Testis (tissue), 3 donors: Measurements from ENCODE around the gene TM4SF20. TPM values are rescaled to one million over a fixed set of nuclear protein-coding genes. Genes with fewer than 3 reads are reported as not detected.
"Not testable (repeated sequence)": the region's sequence is repeated elsewhere in the genome, so short reads cannot be mapped to it uniquely, and the experiment has no call there.

ENCODE experiments used
- DNase-seq: peaks from one replicate; pipeline ENCODE4 v3.0.0-alpha.2; 2019
- H3K27ac ChIP-seq, 2 donors: fragments of 200-600 bp; sonication (generic); one replicate each; pipeline ENCODE4 v1.5.1; 2019
- H3K27me3 ChIP-seq: fragments of 200-600 bp; sonication (generic); one replicate; pipeline ENCODE4 v1.5.1; 2019
- H3K36me3 ChIP-seq: fragments of 200-600 bp; sonication (generic); one replicate; pipeline ENCODE4 v1.5.1; 2017; ENCODE audit warnings: low read depth; ENCODE audit errors: missing control alignments
- H3K4me1 ChIP-seq: fragments of 200-600 bp; sonication (generic); one replicate; pipeline ENCODE4 v1.5.1; 2019
- H3K4me3 ChIP-seq, 2 donors: fragments of 200-600 bp; sonication (generic); one replicate each; pipeline ENCODE4 v1.5.1; 2017 to 2019
- H3K9me3 ChIP-seq: fragments of 200-600 bp; sonication (generic); one replicate; pipeline ENCODE4 v1.5.1; 2017
- POLR2A ChIP-seq: fragments of 450-650 bp; IDR thresholded peaks from one replicate; pipeline ENCODE4 v1.6.1; 2017; ENCODE audit warnings: antibody characterized with exemption, mild to moderate bottlenecking, moderate library complexity
- WGBS, 2 donors: methylation state at CpG; one replicate each; pipeline ENCODE4 v1.1.5; 2018; 5-methylcytosine and 5-hydroxymethylcytosine counted together
- intact Hi-C: fragments of 100-400 bp; cut with DNase I; formaldehyde crosslinking; loops from one replicate; pipeline ENCODE4 v1.15.1; 2023; ENCODE audit warnings: low total_unique reads
- polyA plus RNA-seq: library from polyadenylated mRNA; stranded (reverse); fragments of 350-450 nt; fragmentation: Illumina TruSeq; extraction: RNeasy Lipid Tissue Mini Kit (QIAGEN cat#74804); gene quantifications from one replicate; pipeline ENCODE4 v1.2.3, GENCODE V29; 2014; ENCODE audit warnings: low read depth, low replicate concordance; ENCODE audit not compliant: insufficient read depth
- total RNA-seq, 2 donors: library from RNA; depleted of rRNA; stranded (reverse); fragments of >200 nt; gene quantifications; one replicate each; pipeline ENCODE4 v1.2.3, GENCODE V29; 2016
- TF ChIP-seq, protein P1 (sequence below), 3 experiments: fragments of 450-650 bp in 2 of 3; fragments of 200-600 bp in 1 of 3; sonication (generic) in 1 of 3; IDR thresholded peaks; one replicate each; pipeline ENCODE4 v1.5.1; 2016 to 2019; ENCODE audit warnings: antibody characterized with exemption in 3 of 3, mild to moderate bottlenecking in 2 of 3, moderate library complexity in 1 of 3

TM4SF20 gene
- total and polyA plus RNA-seq, 3 donors from 2014 or later = 0.79 to 5.5 (median 2.2) TPM

DNA sequence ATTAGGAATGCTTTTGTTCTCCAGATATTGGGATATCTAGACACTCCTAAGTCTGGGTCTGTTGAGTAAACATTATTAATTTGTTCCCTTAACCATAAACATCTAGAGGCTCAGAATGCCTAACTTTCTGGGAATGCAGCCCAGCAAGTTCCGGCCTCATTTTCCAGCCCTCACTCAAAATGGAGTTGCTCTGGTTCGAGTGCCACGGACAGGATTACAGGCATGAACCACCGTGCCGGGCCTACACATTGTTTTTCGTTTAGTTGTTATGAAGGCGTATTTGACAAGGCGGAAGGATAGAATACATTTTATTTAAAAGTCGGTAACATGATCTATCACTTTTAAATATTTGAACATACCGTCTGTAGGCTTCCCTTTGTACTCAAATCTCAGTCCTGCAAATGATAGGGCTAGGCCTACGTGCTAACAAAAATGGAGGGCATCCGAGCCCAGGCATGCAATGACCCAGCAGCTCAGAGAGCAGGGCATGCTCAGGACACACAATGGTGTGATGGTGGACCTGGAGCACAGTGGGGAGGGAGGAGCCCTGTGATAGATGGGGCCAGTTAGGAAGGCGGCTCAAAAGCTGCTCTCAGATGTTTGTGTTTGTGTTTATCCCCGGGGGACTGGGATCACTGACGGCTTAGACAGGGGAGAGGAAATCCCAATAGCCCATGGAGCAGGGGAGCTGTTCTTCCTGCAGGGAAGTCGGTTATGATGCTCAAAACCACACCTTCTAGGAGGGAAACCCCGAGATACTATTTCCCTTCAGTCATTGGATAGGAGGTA, 11.6 kb upstream of the TM4SF20 start:
- WGBS, 2 donors = 73 to 74% methylated on average over 17 of the region's 17 CpGs
- no peaks in the 10 kb centered on the region for H3K9me3 ChIP-seq
- H3K4me3 ChIP-seq = no peak overlapping the region
- H3K36me3 ChIP-seq = no peaks in the 10 kb centered on the region
- TF ChIP-seq, protein P1, sequence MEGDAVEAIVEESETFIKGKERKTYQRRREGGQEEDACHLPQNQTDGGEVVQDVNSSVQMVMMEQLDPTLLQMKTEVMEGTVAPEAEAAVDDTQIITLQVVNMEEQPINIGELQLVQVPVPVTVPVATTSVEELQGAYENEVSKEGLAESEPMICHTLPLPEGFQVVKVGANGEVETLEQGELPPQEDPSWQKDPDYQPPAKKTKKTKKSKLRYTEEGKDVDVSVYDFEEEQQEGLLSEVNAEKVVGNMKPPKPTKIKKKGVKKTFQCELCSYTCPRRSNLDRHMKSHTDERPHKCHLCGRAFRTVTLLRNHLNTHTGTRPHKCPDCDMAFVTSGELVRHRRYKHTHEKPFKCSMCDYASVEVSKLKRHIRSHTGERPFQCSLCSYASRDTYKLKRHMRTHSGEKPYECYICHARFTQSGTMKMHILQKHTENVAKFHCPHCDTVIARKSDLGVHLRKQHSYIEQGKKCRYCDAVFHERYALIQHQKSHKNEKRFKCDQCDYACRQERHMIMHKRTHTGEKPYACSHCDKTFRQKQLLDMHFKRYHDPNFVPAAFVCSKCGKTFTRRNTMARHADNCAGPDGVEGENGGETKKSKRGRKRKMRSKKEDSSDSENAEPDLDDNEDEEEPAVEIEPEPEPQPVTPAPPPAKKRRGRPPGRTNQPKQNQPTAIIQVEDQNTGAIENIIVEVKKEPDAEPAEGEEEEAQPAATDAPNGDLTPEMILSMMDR (IDR thresholded peaks at IDR 0.05) = no peak
- TF ChIP-seq POLR2A = no peak
- no peak for DNase-seq
- no peaks in the 10 kb centered on the region for H3K27me3 ChIP-seq
- intact Hi-C loops = no loop called here
- H3K27ac ChIP-seq = no peak overlapping the region
- H3K4me1 ChIP-seq = no peaks in the 10 kb centered on the region

DNA sequence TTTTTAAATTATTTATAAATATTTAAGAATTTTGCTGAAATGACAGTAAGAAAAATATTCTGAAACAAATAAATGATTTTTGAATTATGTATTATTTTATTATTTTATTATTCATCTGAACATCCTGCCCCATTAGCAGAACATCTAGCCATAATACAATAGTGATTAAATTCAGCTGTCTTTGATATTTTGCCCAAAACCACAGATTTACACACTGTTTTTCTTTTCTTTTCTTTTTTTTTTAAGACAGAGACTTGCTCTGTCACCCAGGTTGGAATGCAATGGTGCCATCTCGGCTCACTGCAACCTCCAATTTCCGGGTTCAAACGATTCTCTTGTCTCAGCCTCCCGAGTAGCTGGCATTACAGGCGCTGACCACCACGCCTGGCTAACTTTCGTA, 10.6 kb upstream of the TM4SF20 start:
- Histone ChIP-seq H3K27ac (no peak overlapping the region), H3K4me1 (peaks cover 2% of the 10 kb centered on the region), H3K36me3 (no peaks in the 10 kb centered on the region), H3K4me3 (no peak overlapping the region), H3K9me3 (no peaks in the 10 kb centered on the region), H3K27me3 (no peaks in the 10 kb centered on the region)
- no peak for TF ChIP-seq POLR2A
- TF ChIP-seq, protein P1 (IDR thresholded peaks at IDR 0.05) = no peak
- intact Hi-C loops = no loop called here
- WGBS, 2 donors = 85 to 90% methylated on average over 7 of the region's 7 CpGs
- DNase-seq = no peak

DNA sequence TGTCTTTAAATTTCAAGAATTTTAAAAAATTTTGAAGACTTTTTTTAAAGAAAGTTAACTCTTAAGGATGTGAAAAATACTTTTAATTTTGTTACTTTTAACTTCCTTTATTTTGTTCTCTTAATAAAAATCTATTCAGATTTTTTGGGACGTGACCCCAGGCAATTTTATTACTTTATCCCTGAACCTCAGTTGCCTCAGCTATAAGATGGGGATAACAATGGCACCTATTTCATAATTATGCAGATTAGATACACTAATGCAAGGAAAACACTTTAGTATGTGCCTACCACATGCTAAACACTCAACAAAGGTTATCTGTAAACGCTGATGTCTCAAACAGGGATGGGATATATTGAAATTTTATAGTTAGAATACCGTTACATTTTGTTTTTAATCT, 10.1 kb upstream of the TM4SF20 start:
- Histone ChIP-seq H3K27ac (no peak overlapping the region), H3K36me3 (no peaks in the 10 kb centered on the region), H3K4me1 (peaks cover 7% of the 10 kb centered on the region), H3K9me3 (no peaks in the 10 kb centered on the region), H3K4me3 (no peak overlapping the region), H3K27me3 (no peaks in the 10 kb centered on the region)
- TF ChIP-seq, protein P1 (IDR thresholded peaks at IDR 0.05) = no peak
- no peak for TF ChIP-seq POLR2A
- whole genome bisulfite sequencing, 2 donors = 80 to 88% methylated on average over 3 of the region's 3 CpGs
- DNase-seq = no peak
- intact Hi-C loops = no loop called here

DNA sequence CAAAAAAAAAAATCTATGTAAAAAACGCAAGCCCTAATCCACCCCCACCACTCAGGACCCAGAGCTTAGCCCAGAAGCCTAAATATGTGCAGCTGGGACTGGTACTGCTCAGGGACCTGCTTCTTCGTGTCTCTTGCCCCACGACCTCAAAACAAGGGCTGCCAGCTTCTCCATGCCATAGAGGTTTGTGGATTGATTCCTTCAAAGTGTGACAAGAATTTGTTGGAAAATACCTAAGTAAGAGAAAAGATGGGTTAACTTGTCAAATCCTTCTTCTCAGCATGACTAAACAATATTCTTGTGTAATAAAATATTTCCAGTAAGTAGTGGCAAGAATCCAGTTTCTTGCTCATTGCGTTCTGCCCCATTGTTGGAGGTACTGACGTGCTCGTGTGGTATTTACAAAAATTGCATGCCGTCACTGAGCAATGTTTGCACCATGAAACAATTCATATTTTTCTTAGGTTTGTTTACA, 9.5 kb upstream of the TM4SF20 start:
- no peak for DNase-seq
- no peak overlapping the region for H3K27ac ChIP-seq
- no peaks in the 10 kb centered on the region for H3K36me3 ChIP-seq
- intact Hi-C loops = no loop called here
- H3K9me3 ChIP-seq = no peaks in the 10 kb centered on the region
- no peak for TF ChIP-seq POLR2A
- TF ChIP-seq, protein P1 (IDR thresholded peaks at IDR 0.05) = no peak
- WGBS, 2 donors = 76 to 92% methylated on average over 7 of the region's 7 CpGs
- H3K4me1 ChIP-seq = peaks cover 8% of the 10 kb centered on the region
- H3K27me3 ChIP-seq = no peaks in the 10 kb centered on the region
- no peak overlapping the region for H3K4me3 ChIP-seq

DNA sequence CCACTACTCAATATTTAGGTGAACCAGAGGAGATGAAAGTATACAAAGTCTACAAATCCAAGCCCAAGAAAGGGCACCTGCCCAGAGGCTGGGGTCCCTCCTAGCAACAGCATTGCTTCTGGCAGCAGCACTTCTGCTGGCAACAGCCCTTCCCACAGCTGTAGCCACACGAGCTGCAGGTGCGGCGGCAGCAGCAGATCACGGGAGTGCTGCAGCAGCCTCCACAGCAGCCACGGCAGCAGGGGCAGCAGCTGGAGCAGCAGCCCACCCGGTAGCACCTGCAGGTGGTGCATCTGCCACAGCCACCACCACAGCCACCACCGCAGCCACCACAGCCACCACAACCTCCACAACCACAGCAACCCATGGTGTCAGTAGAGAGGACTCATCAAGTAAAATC, 8.5 kb upstream of the TM4SF20 start, which contains the start of gene SCYGR1:
TSS of gene SCYGR1 (minus strand) at position 367 of the 400 bp plus-strand sequence. CDS start at position 367, 0 bp downstream.
- H3K4me1 ChIP-seq = peaks cover 10% of the 10 kb centered on the region
- 80 to 86% methylated on average over 1 to 6 of the region's 7 CpGs for WGBS, 2 donors
- H3K9me3 ChIP-seq, DNase-seq, H3K27ac ChIP-seq, intact Hi-C loops, H3K4me3 ChIP-seq, H3K36me3 ChIP-seq, H3K27me3 ChIP-seq: not testable (repeated sequence)
